CD4-positive, alpha-beta T cell (primary cell): ENCODE measurements around the gene BARX2. TPM values are rescaled to one million over a fixed set of nuclear protein-coding genes. Genes with fewer than 3 reads are reported as not detected.

Experiments used
- ATAC-seq: fragments of 200-7000 bp; cut with Tn5 transposase; one replicate; pipeline ENCODE4 v1.10.0; 2022; ENCODE audit warnings: mild to moderate bottlenecking; ENCODE audit not compliant: poor library complexity
- CTCF ChIA-PET: fragments of 350-600 bp; sonication (Branson Sonifier 250); formaldehyde crosslinking; loops from one replicate; lab custom pipeline; 2021; ENCODE audit warnings: antibody characterized with exemption, inconsistent platforms; lab: Charles Lee
- POLR2A ChIA-PET: fragments of 350-600 bp; sonication (Branson Sonifier 250); formaldehyde crosslinking; loops from one replicate; lab custom pipeline; 2021; ENCODE audit warnings: antibody characterized with exemption, inconsistent platforms; lab: Charles Lee
- DNase-seq, 14 experiments: peaks; one replicate each; pipeline ENCODE4 v3.0.0-alpha.2; 2013 to 2020; ENCODE audit warnings: mixed read lengths in 2 of 14
- H3K27ac ChIP-seq, 2 donors: one replicate each; pipeline versions ENCODE4 v1.5.1 to v1.7.0; 2013; ENCODE audit warnings: low read length in 2 of 2, low read depth in 1 of 2, mild to moderate bottlenecking in 1 of 2
- H3K27me3 ChIP-seq, 2 experiments: 1 replicate in 1 of 2; 2 replicates in 1 of 2; pipeline versions ENCODE4 v1.6.1 to v1.7.0; 2013; ENCODE audit warnings: low read length in 2 of 2, control low read depth in 1 of 2, mild to moderate bottlenecking in 1 of 2, moderate library complexity in 1 of 2; ENCODE audit not compliant: insufficient read depth in 2 of 2, control insufficient read depth in 1 of 2
- H3K36me3 ChIP-seq: one replicate; pipeline ENCODE4 v1.6.1; 2013; ENCODE audit warnings: low read length, control low read depth; ENCODE audit not compliant: insufficient read depth
- H3K4me1 ChIP-seq: one replicate; pipeline ENCODE4 v1.6.1; 2013; ENCODE audit warnings: low read length, control low read depth; ENCODE audit not compliant: insufficient read depth
- H3K4me3 ChIP-seq: one replicate; pipeline ENCODE4 v1.5.1; 2013; ENCODE audit warnings: mild to moderate bottlenecking, low read length, moderate library complexity
- H3K9me3 ChIP-seq, 2 experiments: 1 replicate in 1 of 2; 2 replicates in 1 of 2; pipeline versions ENCODE4 v1.6.1 to v1.7.0; 2013; ENCODE audit warnings: low read length in 2 of 2, mild to moderate bottlenecking in 2 of 2, control low read depth in 1 of 2, moderate library complexity in 1 of 2; ENCODE audit not compliant: control insufficient read depth in 1 of 2, insufficient read depth in 1 of 2
- H3K27ac Mint-ChIP-seq: one replicate; pipeline ENCODE4 v1.8.0; 2020; ENCODE audit warnings: mixed read lengths
- H3K27me3 Mint-ChIP-seq: one replicate; pipeline ENCODE4 v1.8.0; 2021; ENCODE audit warnings: mixed read lengths
- H3K36me3 Mint-ChIP-seq: one replicate; pipeline ENCODE4 v1.8.0; 2021; ENCODE audit warnings: low read depth, mixed read lengths
- H3K4me1 Mint-ChIP-seq: one replicate; pipeline ENCODE4 v1.8.0; 2021; ENCODE audit warnings: low read depth, mixed read lengths
- H3K4me3 Mint-ChIP-seq: one replicate; pipeline ENCODE4 v1.8.0; 2020; ENCODE audit warnings: mild to moderate bottlenecking, mixed read lengths
- H3K9me3 Mint-ChIP-seq: one replicate; pipeline ENCODE4 v1.8.0; 2020; ENCODE audit warnings: mixed read lengths
- intact Hi-C, 2 experiments: fragments of 100-400 bp; cut with DNase I in 1 of 2; cut with micrococcal nuclease in 1 of 2; formaldehyde crosslinking; loops; one replicate each; pipeline versions ENCODE4 v1.15.1 to v1.9.0; 2023 to 2025; cut with DNase I, micrococcal nuclease
- total RNA-seq, 174 experiments: library from RNA in 2 of 174; stranded (reverse) in 2 of 174; gene quantifications; one replicate each; pipeline ENCODE4 v1.2.3 and lab custom pipeline; 2021 to 2026
- TF ChIP-seq, protein P1 (sequence below): fragments of 200-600 bp; IDR thresholded peaks from one replicate; pipeline ENCODE4 v1.8.0; 2022; ENCODE audit warnings: antibody characterized with exemption, mild to moderate bottlenecking

BARX2 gene
- total RNA-seq, 2 experiments from 2014 or later, result not detected

DNA sequence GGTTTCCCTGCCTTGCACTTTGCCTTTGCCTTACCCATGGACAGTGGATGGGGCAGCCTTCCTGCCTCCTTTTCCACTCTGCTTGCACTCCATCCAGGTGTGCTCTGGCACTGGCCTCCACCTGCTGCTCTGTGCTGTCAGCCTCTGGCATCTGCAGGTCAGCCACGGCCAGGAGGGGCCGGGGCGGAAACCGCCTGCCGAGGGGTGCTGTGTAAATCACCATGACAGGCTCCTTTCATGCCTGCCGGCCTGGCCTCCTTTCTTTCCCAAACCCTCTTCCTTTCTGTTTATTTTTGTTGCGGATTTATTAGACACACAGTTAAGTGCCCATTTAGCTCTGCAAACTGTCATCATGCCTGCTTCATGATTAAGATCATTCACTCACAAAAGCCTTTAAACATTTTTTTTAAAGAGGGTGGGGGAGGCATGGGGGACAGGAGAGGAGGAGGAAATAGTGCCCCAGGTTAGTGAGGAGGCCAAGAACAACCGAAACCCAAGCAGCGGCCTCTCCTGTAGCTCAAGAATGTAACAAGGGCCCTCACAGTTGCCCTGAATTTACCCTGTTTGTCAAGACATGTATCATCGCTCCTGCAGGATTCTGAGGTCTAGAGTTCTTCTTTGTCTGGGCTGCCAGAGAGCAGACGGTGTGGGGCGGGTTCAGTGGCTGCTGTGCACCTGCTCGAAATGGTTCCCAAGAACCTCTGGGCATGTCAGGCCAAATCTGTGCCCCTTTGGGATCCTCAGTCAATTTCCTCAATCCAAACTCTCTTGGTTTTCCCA lies 83.3 kb downstream of the BARX2 start:
- POLR2A ChIA-PET, result no interaction called here
- no peaks in the 10 kb centered on the region for H3K36me3 Mint-ChIP-seq
- peaks cover 2 to 4% of the 10 kb centered on the region in 2 experiments for H3K9me3 ChIP-seq
- peaks cover 27% of the 10 kb centered on the region for H3K27me3 Mint-ChIP-seq
- H3K27me3 ChIP-seq, result no peaks in the 10 kb centered on the region
- no peak overlapping the region for H3K27ac ChIP-seq
- ATAC-seq (no peak), DNase-seq (no peak)
- TF ChIP-seq, protein P1, sequence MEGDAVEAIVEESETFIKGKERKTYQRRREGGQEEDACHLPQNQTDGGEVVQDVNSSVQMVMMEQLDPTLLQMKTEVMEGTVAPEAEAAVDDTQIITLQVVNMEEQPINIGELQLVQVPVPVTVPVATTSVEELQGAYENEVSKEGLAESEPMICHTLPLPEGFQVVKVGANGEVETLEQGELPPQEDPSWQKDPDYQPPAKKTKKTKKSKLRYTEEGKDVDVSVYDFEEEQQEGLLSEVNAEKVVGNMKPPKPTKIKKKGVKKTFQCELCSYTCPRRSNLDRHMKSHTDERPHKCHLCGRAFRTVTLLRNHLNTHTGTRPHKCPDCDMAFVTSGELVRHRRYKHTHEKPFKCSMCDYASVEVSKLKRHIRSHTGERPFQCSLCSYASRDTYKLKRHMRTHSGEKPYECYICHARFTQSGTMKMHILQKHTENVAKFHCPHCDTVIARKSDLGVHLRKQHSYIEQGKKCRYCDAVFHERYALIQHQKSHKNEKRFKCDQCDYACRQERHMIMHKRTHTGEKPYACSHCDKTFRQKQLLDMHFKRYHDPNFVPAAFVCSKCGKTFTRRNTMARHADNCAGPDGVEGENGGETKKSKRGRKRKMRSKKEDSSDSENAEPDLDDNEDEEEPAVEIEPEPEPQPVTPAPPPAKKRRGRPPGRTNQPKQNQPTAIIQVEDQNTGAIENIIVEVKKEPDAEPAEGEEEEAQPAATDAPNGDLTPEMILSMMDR, result no peak
- no peaks in the 10 kb centered on the region for H3K9me3 Mint-ChIP-seq
- no peaks in the 10 kb centered on the region for H3K36me3 ChIP-seq
- CTCF ChIA-PET, result no interaction called here
- intact Hi-C loops, result no loop called here
- no peak overlapping the region for H3K4me3 ChIP-seq
- H3K4me3 Mint-ChIP-seq, result no peak overlapping the region
- H3K4me1 ChIP-seq, result no peaks in the 10 kb centered on the region
- no peaks in the 10 kb centered on the region for H3K4me1 Mint-ChIP-seq
- no peak overlapping the region for H3K27ac Mint-ChIP-seq

DNA sequence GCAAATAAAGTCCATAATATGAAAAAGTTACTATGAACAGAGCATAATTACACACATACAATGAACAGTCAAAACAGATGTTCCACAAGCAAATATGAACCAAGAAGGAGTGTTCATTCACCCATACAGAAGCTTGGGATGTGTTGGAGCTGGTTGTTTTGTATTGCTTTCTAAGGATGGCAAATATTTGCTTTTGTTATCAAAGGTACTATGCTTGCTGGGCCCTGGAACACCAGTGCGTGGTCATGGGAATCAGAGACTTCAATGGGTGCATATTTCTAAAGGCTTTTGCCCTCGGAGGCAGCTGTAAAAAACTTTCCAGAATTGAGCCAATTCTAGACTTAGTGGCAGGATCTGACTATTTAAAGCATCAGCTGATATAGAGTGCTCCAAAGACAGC lies 85.1 kb downstream of the BARX2 start:
- H3K36me3 Mint-ChIP-seq, result no peaks in the 10 kb centered on the region
- intact Hi-C loops, result no loop called here
- Histone ChIP-seq H3K27me3 (no peaks in the 10 kb centered on the region), H3K36me3 (no peaks in the 10 kb centered on the region), H3K4me1 (no peaks in the 10 kb centered on the region), H3K4me3 (no peak overlapping the region), H3K27ac (no peak overlapping the region), H3K9me3 (peaks cover 2 to 4% of the 10 kb centered on the region in 2 experiments)
- CTCF ChIA-PET, result no interaction called here
- DNase-seq (no peak), ATAC-seq (no peak)
- no peaks in the 10 kb centered on the region for H3K9me3 Mint-ChIP-seq
- no peak overlapping the region for H3K4me3 Mint-ChIP-seq
- POLR2A ChIA-PET, result no interaction called here
- no peaks in the 10 kb centered on the region for H3K4me1 Mint-ChIP-seq
- H3K27ac Mint-ChIP-seq, result no peak overlapping the region
- peaks cover 29% of the 10 kb centered on the region for H3K27me3 Mint-ChIP-seq
- TF ChIP-seq, protein P1, result no peak

DNA sequence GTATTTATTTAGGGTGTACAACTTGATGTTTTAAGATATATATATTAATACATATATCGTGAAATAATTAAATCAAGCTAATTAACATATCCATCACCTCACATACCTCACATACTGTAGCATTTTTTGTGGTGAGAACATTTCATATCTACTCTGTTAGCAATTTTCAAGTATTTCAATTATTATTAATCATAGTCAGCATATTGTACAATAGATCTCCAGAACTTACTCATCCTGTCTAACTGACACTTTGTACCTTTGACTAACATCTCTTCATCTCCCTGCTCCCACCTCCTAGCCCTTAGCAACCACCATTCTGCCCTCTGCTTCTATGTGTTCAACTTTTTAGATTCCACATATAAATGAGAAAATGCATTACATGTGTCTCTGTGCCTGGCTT lies 108.4 kb downstream of the BARX2 start:
- no peaks in the 10 kb centered on the region for H3K4me1 Mint-ChIP-seq

More for the DNA sequence above, 108.4 kb downstream of the BARX2 start:
- no peak overlapping the region for H3K4me3 ChIP-seq
- DNase-seq (no peak), ATAC-seq (no peak)
- H3K36me3 ChIP-seq, result no peaks in the 10 kb centered on the region
- H3K4me1 ChIP-seq, result no peaks in the 10 kb centered on the region
- peaks cover 20% of the 10 kb centered on the region for H3K27me3 Mint-ChIP-seq
- intact Hi-C loops, result no loop called here
- POLR2A ChIA-PET, result no interaction called here
- TF ChIP-seq, protein P1, result no peak
- no peak overlapping the region for H3K4me3 Mint-ChIP-seq
- no peaks in the 10 kb centered on the region for H3K9me3 Mint-ChIP-seq
- H3K36me3 Mint-ChIP-seq, result no peaks in the 10 kb centered on the region
- no peak overlapping the region for H3K27ac ChIP-seq
- no peaks in the 10 kb centered on the region for H3K9me3 ChIP-seq
- no peak overlapping the region for H3K27ac Mint-ChIP-seq
- CTCF ChIA-PET, result interaction anchor here (0.6 kb wide), 1 partner anchor 46 kb away, joined by 4 read pairs; no protein-coding TSS in a partner anchor
- peaks cover 0 to 10% of the 10 kb centered on the region in 2 experiments for H3K27me3 ChIP-seq
